ENCODE results near the gene SLC25A25. TPM values are rescaled to one million over a fixed set of nuclear protein-coding genes. Genes with fewer than 3 reads are reported as not detected.

SLC25A25 gene
- total and polyA plus RNA-seq, 2 of the 8 experiments (the other 6 are each of a cell fraction or from before 2014, with no cell fraction given), result 6.5 to 18.5 TPM

- Histone ChIP-seq H3K27me3 (replicated peaks in 1 of 4; ENCODE audit: control insufficient read depth in 3 of 4, extremely low read depth in 1 of 4, insufficient read depth in 3 of 4, low read length in 3 of 4) (no peaks in the 10 kb centered on the region), H3K18ac (ENCODE audit: extremely low read depth, low read length) (peak overlapping the region; percentile 48; the same call in 1 of the 2 replicates), H4K91ac (replicated peaks; ENCODE audit: insufficient read length, low read length) (peak overlapping the region; percentile 58), H3K27ac (ENCODE audit: low read depth, low read length) (peak overlapping the region; percentile 59; the same call in 1 of the 2 replicates), H3K4me2 (ENCODE audit: insufficient read depth in 1 of 2, low read depth in 2 of 2, low read length in 2 of 2) (peak overlapping the region; percentile 58 to 93; a peak in 3 of 4 replicates), H3K79me1 (ENCODE audit: low read depth, low read length) (peaks cover 23% of the 10 kb centered on the region), H3K36me3 (ENCODE audit: control insufficient read depth in 2 of 4, insufficient read depth in 4 of 4, low read length in 3 of 4) (peaks cover 4 to 15% (median 11%) of the 10 kb centered on the region in 4 experiments; a peak in 7 of 8 replicates), H2BK120ac (replicated peaks; ENCODE audit: low read depth, low read length) (no peak overlapping the region), H4K8ac (ENCODE audit: extremely low read depth, insufficient read depth, low read length) (peak overlapping the region; percentile 8), H3K14ac (ENCODE audit: insufficient read length) (no peak overlapping the region), H2BK5ac (ENCODE audit: low read depth, low read length) (peak overlapping the region; percentile 94; the same call in 1 of the 2 replicates), H2BK20ac (ENCODE audit: low read length) (peak overlapping the region; percentile 48; the same call in 1 of the 2 replicates), H3K23me2 (ENCODE audit: low read depth, low read length) (peaks cover 9% of the 10 kb centered on the region), H2BK12ac (ENCODE audit: low read depth, low read length) (peak overlapping the region; percentile 91), H3K79me2 (ENCODE audit: control insufficient read depth in 1 of 2, insufficient read depth in 2 of 2, low read length in 2 of 2) (peaks cover 0 to 30% of the 10 kb centered on the region in 2 experiments; a peak in 2 of 4 replicates), H3K56ac (replicated peaks; ENCODE audit: insufficient read length, low read depth, low read length) (no peak overlapping the region), H3K23ac (ENCODE audit: insufficient read length) (no peak overlapping the region), H3K9me3 (ENCODE audit: insufficient read depth in 2 of 2, low read depth in 1 of 2, low read length in 1 of 2) (no peaks in the 10 kb centered on the region), H3K9ac (replicated peaks in 1 of 4; ENCODE audit: extremely low read depth in 1 of 4, low read depth in 3 of 4, low read length in 3 of 4) (peak overlapping the region in 3 of 4 experiments; percentile 5 to 61 (median 8); a peak in 3 of 7 replicates), H2BK15ac (ENCODE audit: low read length) (peak overlapping the region; percentile 61; the same call in 1 of the 2 replicates), H3K4me3 (ENCODE audit: extremely low read depth in 1 of 4, insufficient read depth in 2 of 4, low read depth in 3 of 4, low read length in 4 of 4) (peak overlapping the region; percentile 48 to 68 (median 62); a peak in 5 of 8 replicates), H3K4ac (replicated peaks; ENCODE audit: insufficient read length, low read depth, low read length) (no peak overlapping the region), H4K20me1 (replicated peaks in 1 of 2; ENCODE audit: control insufficient read depth in 1 of 2, insufficient read depth in 2 of 2, low read length in 2 of 2) (peaks cover 6 to 31% of the 10 kb centered on the region in 2 experiments), H2AFZ (ENCODE audit: low read length) (no peak overlapping the region), H3K4me1 (replicated peaks in 1 of 4; ENCODE audit: control insufficient read depth in 3 of 4, insufficient read depth in 4 of 4, low read length in 3 of 4) (peaks cover 11 to 28% (median 22%) of the 10 kb centered on the region in 4 experiments), H2AK5ac (ENCODE audit: low read depth, low read length) (no peak overlapping the region), H4K5ac (ENCODE audit: insufficient read length, low read depth, low read length) (peak overlapping the region; percentile 32)
- WGBS, 2 experiments (ENCODE audit: extremely low coverage in 1 of 2, insufficient coverage in 1 of 2, insufficient read length in 1 of 2, insufficient replicate concordance in 2 of 2, low coverage in 1 of 2, low lambda C conversion rate in 2 of 2, missing lambda C conversion rate in 1 of 2), result 56% methylated on average over 13 of the region's 13 CpGs; no CpG with 5 or more reads in 1 of the 2 experiments
- FAIRE-seq (no peak), DNase-seq (ENCODE audit: low read depth in 1 of 2, low spot score in 2 of 2) (no peak)
- TF ChIP-seq SIX5 (IDR thresholded peaks at IDR 0.05; ENCODE audit: low read depth, low read length) (no peak), FOSL1 (IDR thresholded peaks at IDR 0.05; ENCODE audit: insufficient read depth, low read depth, low read length) (no peak), TEAD4 (IDR thresholded peaks at IDR 0.05; ENCODE audit: low read depth, low read length) (no peak), JUN (IDR thresholded peaks at IDR 0.05; ENCODE audit: low read depth, low read length) (no peak), RNF2 (IDR thresholded peaks at IDR 0.05; ENCODE audit: borderline replicate concordance, low read depth, low read length, missing control alignments, poor library complexity, severe bottlenecking) (no peak), KDM4A (IDR thresholded peaks at IDR 0.05; ENCODE audit: low read depth, low read length, severe bottlenecking) (no peak), EGR1 (IDR thresholded peaks at IDR 0.05; ENCODE audit: borderline replicate concordance, low read depth, low read length) (no peak), EZH2 (IDR thresholded peaks at IDR 0.05; ENCODE audit: low read depth, low read length, severe bottlenecking) (no peak), BRCA1 (IDR thresholded peaks at IDR 0.05; ENCODE audit: low read depth, low read length) (no peak)
- POLR2A ChIA-PET (ENCODE audit: partially characterized antibody), result interaction anchor here (0.8 to 12.1 kb wide), 16 partner anchors 9 to 167 kb away, joined by 3 to 119 read pairs (median 5); partner anchors contain the start of genes BBLN, DPM2, NAIF1 and PIP5KL1
- CTCF ChIA-PET (ENCODE audit: partially characterized antibody), result interaction anchor here (0.9 to 10.5 kb wide), 11 partner anchors 10 to 155 kb away, joined by 3 to 114 read pairs (median 4); no protein-coding TSS in a partner anchor
Observed at GRCh38 chr9:128097543-128098296, 29.7 kb downstream of the SLC25A25 start.
